ENCODE data around the gene MYL3.
"Not testable (repeated sequence)": the region's sequence is repeated elsewhere in the genome, so short reads cannot be mapped to it uniquely, and the experiment has no call there.

Gene MYL3

DNA sequence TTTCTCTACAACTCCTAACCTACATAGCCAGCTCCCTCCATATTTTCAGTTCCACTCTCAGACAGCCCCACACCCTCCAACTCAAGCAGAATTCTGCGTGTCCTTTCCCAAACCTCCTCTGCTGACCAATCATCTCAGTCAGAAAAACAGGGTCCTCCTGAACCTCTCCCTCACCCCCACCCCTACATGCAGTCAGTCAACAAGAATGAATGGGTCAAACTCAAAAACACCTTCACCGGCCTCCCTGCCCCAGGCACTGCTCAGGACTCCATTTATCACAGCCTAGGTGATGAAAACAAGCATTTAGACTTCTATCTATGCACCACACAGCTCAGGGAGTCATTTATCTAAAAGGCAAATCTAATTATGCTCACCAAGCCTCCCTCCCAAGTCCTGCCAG lies 32.4 kb downstream of the MYL3 start:
- DNase-seq (ENCODE audit: low read depth in 2 of 2) = no peak

DNA sequence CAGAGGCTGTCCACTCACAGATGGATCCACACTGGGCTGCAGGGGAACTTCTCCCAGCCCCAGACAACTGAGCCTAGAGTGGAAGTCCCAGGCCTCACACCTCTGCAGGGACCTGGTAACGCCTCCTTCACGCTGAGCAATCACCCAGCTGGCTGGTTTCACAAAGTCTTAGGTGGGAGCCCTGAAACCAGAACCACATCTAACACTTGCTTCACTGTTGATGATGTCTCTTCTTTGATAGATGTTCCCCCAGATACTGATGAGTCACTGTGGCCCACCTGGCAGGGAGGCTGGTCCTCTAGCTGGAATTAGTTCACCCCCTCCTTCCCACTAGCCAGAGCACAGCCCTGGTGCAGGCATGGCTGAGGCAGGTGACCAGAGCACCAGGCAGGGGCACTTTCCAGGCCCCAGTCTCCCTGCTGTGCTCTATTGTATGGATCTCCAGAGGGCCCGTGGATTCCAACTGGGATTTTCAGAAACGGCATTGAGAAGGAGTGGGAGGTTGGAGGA lies 33.5 kb downstream of the MYL3 start:
- no peak for DNase-seq (ENCODE audit: low read depth in 2 of 2)

DNA sequence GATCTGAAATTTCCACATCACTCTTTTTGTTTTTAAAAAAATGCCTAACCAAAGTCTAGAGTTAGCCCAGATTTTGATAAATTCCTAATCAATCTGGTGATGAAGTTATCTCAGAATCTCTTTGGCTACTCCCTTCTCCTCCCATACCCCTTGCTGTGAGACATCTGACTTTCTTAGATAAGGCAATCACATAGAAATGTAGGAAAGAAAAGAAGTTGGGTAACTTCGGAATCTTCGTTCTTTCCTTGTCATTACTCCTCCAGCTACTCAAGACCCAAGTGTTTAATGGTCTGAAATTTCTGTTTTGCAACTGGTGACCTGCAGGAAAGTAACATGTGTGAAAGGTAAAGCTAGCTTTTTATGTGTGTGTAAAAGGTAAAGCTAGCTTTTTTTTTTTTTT lies 37.8 kb downstream of the MYL3 start:
- DNase-seq (ENCODE audit: low read depth in 2 of 2) = no peak

DNA sequence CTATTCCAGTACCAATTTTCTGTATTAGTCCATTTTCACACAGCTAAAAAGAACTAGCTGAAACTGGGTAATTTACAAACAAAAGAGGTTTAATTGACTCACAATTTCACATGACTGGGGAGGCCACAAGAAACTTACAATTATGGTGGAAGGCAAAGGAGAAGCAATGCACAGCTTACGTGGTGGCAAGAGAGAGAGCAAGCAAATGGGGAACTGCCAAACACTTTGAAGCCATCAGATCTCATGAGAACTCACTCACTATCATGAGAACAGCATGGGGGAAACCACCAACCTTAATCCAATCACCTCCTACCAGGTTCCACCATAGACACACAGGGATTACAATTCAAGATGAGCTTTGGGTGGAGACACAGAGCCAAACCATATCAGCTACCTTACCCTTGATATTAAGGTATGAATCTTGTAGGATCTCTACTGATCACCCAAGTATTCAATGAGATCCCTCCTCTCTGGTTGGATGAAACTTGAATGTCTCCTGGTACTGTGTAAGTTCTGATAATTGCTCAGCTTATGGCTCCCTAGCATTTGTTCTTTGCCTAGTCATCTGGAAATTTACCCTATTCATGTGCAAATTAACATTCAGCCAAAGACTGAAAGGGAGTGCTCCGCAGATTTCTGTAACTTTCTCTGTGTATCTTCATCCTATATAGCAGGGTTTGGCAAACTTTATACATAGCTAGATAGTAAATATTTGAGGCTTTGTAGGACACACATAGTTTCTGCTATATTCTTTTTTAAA lies 38.9 kb downstream of the MYL3 start:
- no peak for DNase-seq (ENCODE audit: low read depth in 2 of 2)

DNA sequence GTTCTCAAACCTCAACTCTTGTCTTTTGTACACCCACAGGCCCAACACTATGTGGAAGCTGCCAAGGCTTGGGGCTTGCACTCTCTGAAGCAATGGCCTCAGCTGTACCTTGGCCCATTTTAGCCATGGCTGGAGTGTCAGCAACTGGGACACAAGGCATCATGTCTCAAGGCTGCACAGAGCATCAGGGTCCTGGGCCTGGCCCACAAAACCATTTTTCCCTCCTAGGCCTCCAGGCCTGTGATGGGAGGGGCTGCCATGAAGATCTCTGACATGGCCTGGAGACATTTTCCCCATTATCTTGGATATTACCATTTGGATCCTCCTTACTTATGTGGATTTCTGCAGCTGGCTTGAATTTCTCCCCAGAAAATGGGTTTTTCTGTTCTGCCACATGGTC lies 39.9 kb downstream of the MYL3 start:
- not testable (repeated sequence) for DNase-seq (ENCODE audit: low read depth in 2 of 2)

DNA sequence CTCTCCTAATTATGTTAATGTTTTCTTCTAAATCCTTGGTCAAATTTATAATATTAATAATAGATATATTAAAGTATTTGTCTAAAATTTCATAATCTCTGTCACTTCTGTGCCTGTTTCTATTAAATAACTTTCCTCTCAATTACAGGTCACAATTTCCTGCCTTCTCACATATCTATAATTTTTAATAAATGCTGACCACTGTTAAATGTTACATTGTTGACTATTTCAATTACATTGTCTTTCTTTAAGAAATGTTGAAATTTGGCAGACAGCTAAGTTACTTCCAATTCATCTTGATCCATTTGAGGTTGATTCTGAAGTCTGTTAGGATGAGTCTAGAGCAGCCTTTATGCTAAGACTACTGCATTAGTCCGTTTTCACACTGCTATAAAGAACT lies 41.7 kb downstream of the MYL3 start:
- no peak for DNase-seq (ENCODE audit: low read depth in 2 of 2)

DNA sequence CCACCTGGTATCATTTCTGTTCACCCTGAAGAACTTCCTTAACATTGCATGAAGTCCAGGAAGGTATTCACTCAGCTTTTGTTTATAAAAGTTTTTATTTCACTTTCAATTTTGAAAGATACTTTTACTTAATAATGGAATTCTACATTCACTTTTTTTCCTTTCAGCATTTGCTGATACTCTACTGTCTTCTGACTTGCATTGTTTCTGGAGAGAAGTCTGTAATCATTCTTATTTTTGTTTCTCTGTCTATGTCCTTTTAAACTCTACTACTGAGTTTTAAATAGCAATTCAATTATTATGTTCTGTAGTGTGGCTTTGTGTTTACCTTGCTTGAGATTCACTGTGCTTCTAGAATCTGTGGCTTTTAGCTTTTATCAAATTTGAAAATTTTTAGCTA lies 42.4 kb downstream of the MYL3 start:
- no peak for DNase-seq (ENCODE audit: low read depth in 2 of 2)

DNA sequence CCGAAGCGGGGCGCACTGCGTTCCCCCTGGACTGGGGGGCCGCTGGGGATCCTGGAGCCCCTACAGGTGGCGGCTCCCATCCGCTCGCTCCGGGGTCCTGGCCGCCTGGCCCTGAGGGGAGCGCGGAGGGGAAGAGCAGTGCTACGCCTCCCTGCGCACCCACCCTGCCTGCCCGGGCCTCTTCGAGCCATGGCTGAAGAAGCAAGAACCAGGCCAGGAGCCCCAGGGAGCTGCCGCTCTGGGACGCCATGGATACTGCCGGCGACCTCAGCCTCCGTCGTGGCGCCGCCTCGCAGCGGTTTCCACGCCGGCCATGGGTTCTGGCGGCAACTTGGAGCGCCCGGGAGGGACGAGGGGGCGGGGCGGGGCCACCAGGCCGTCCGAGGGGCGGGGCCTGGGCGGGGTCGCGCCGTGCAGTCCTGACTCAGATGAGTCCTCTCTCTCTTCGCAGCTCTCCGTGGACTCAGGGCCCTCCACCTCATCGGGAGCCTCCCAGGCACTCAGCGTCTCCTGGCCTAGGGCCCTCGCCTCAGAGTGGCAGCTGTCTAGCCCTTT lies 50.9 kb downstream of the MYL3 start:
- peak; percentile 63 to 79 for DNase-seq (ENCODE audit: low read depth in 2 of 2)

DNA sequence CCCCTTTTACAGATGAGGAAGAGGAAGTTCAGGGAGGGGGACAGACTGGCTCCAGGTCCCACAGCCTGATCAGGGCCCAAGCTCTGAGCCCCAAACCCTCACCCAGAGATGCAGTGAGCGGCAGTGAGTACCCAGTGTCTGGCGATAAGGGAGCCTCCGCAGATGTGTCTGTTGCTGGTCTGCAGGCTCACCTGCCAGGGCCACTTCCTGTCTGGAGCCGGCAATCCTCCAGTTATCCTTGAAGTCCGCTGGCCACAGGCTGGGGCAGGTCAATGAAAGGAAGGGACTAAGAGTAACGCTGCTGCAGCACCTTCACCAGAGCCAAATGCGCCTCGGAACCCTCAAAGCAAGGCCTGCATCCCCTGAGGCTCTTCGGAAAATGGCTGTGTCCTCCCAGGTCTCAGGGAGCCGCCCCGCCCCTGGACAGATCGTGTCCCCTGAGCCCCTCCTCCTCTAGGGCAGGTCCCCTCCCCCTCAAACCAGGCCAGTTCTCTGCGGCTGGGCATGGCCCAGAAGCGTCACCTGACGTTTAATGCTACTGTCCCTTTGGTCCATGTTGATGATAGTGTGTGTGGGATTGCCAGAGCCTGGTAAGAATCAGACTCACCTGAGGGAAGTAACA lies 51.5 kb downstream of the MYL3 start:
- no peak for DNase-seq (ENCODE audit: low read depth in 2 of 2)

DNA sequence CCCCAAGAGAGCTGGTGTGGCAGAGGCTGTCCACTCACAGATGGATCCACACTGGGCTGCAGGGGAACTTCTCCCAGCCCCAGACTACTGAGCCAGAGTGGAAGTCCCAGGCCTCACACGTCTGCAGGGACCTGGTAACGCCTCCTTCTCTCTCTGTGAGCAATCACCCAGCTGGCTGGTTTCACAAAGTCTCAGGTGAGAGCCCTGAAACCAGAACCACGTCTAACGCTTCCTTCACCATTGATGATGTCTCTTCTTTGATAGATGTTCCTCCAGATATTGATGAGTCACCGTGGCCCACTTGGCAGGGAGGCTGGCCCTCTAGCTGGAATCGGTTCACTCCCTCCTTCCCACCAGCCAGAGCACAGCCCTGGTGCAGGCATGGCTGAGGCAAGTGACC lies 54.5 kb downstream of the MYL3 start:
- DNase-seq (ENCODE audit: low read depth in 2 of 2) = not testable (repeated sequence)

Data from stimulated activated CD4-positive, alpha-beta T cell treated with anti-CD3 and anti-CD28 coated beads, Interleukin-1b, Interleukin-23, amount 100 ng/mL, for 4 hours (primary cell).